GM21423 (cell line): ENCODE data around the gene FBH1.
A peak's percentile ranks its signal among the peaks of the same experiment; 100 is the strongest.
"Not testable (repeated sequence)": the region's sequence is repeated elsewhere in the genome, so short reads cannot be mapped to it uniquely, and the experiment has no call there.

Experiments
- ATAC-seq: cut with Tn5 transposase; IDR thresholded peaks from one replicate; pipeline ENCODE4 v1.9.1; 2021; ENCODE audit warnings: mild to moderate bottlenecking, moderate library complexity; ENCODE audit not compliant: unreplicated experiment

FBH1 gene

GRCh38 chr10:5889624-5890451 lies at the start of gene FBH1, which contains the start of gene ANKRD16:
Gene FBH1 (plus strand): TSS chr10:5890243. CDS start chr10:5890346, 103 bp downstream.
Gene ANKRD16 (minus strand): TSS chr10:5889893. CDS start chr10:5889354, 539 bp downstream.
- peak; percentile 86 for ATAC-seq

- ATAC-seq = peak; percentile 88
Measured at GRCh38 chr10:5840314-5841307, 49.4 kb upstream of the FBH1 start.

GRCh38 chr10:5841965-5842364 lies 48.1 kb upstream of the FBH1 start:
- ATAC-seq = no peak

- no peak for ATAC-seq
Measured at GRCh38 chr10:5843686-5844344, 46.2 kb upstream of the FBH1 start.

- ATAC-seq = no peak
Measured at GRCh38 chr10:5844345-5845055, 45.5 kb upstream of the FBH1 start.

- not testable (repeated sequence) for ATAC-seq
Measured at GRCh38 chr10:5846667-5847066, 43.4 kb upstream of the FBH1 start.

- no peak for ATAC-seq
Measured at GRCh38 chr10:5854131-5854475, 35.9 kb upstream of the FBH1 start.

GRCh38 chr10:5855979-5856700 lies 33.9 kb upstream of the FBH1 start:
- ATAC-seq = no peak

- no peak for ATAC-seq
Measured at GRCh38 chr10:5856701-5857004, 33.4 kb upstream of the FBH1 start.

GRCh38 chr10:5858811-5859210 lies 31.2 kb upstream of the FBH1 start:
- no peak for ATAC-seq

- ATAC-seq = no peak
Measured at GRCh38 chr10:5860066-5860465, 30.0 kb upstream of the FBH1 start.

- ATAC-seq = peak; percentile 92
Measured at GRCh38 chr10:5862360-5862961, 27.6 kb upstream of the FBH1 start.

GRCh38 chr10:5862981-5863685 lies 26.9 kb upstream of the FBH1 start:
- ATAC-seq = not testable (repeated sequence)

GRCh38 chr10:5866451-5867081 lies 23.5 kb upstream of the FBH1 start:
- not testable (repeated sequence) for ATAC-seq

GRCh38 chr10:5867091-5867615 lies 22.9 kb upstream of the FBH1 start:
- ATAC-seq = not testable (repeated sequence)

- ATAC-seq = not testable (repeated sequence)
Measured at GRCh38 chr10:5868383-5868782, 21.7 kb upstream of the FBH1 start.

- ATAC-seq = no peak
Measured at GRCh38 chr10:5869156-5869555, 20.9 kb upstream of the FBH1 start.

GRCh38 chr10:5871596-5871995 lies 18.4 kb upstream of the FBH1 start:
- ATAC-seq = no peak
